SJSA1 (cell line): ENCODE data around the gene ACAP2. TPM values are rescaled to one million over a fixed set of nuclear protein-coding genes. Genes with fewer than 3 reads are reported as not detected.
"Not testable (repeated sequence)": the region's sequence is repeated elsewhere in the genome, so short reads cannot be mapped to it uniquely, and the experiment has no call there.

Experiments used
- DNase-seq, 2 experiments: peaks; one replicate each; pipeline ENCODE4 v3.0.0-alpha.2; 2015 to 2020; ENCODE audit warnings: low spot score in 2 of 2, low read depth in 1 of 2
- H3K27ac ChIP-seq: fragments of 250-450 bp; sonication (Bioruptor Pico); 2 replicates; pipeline ENCODE4 v1.5.1; 2020; ENCODE audit warnings: mild to moderate bottlenecking, moderate library complexity
- H3K27me3 ChIP-seq: fragments of 250-450 bp; sonication (Bioruptor Pico); replicated peaks from 2 replicates; pipeline ENCODE4 v1.5.1; 2020; ENCODE audit warnings: mild to moderate bottlenecking, moderate library complexity
- H3K36me3 ChIP-seq: fragments of 250-450 bp; sonication (Bioruptor Pico); 2 replicates; pipeline ENCODE4 v1.5.1; 2020; ENCODE audit warnings: mild to moderate bottlenecking
- H3K4me1 ChIP-seq: fragments of 250-450 bp; sonication (Bioruptor Pico); replicated peaks from 2 replicates; pipeline ENCODE4 v1.6.1; 2021; ENCODE audit warnings: mild to moderate bottlenecking
- H3K4me3 ChIP-seq: fragments of 250-450 bp; sonication (Bioruptor Pico); 2 replicates; pipeline ENCODE4 v1.5.1; 2020; ENCODE audit warnings: mild to moderate bottlenecking
- H3K9me3 ChIP-seq: fragments of 250-450 bp; sonication (Bioruptor Pico); replicated peaks from 2 replicates; pipeline ENCODE4 v1.5.1; 2020; ENCODE audit warnings: mild to moderate bottlenecking
- total RNA-seq: library from RNA; depleted of rRNA; stranded (reverse); fragments of >200 nt; shearing (Covaris generic); gene quantifications from 2 replicates; pipeline ENCODE4 v1.2.3, GENCODE V29; 2014

ACAP2 gene
- total RNA-seq, 1 experiment from 2014 or later, result 39.6 TPM

GRCh38 chr3:195337747-195338146 is 105.1 kb downstream of the ACAP2 start:
- no peak overlapping the region for H3K27ac ChIP-seq
- H3K36me3 ChIP-seq, result peaks cover 7% of the 10 kb centered on the region
- no peak overlapping the region for H3K4me3 ChIP-seq
- H3K27me3 ChIP-seq, result no peaks in the 10 kb centered on the region
- H3K9me3 ChIP-seq, result no peaks in the 10 kb centered on the region
- DNase-seq, result no peak
- no peaks in the 10 kb centered on the region for H3K4me1 ChIP-seq

GRCh38 chr3:195334967-195335366 is 107.9 kb downstream of the ACAP2 start:
- Histone ChIP-seq H3K36me3 (peaks cover 8% of the 10 kb centered on the region), H3K27ac (no peak overlapping the region), H3K27me3 (no peaks in the 10 kb centered on the region), H3K9me3 (no peaks in the 10 kb centered on the region), H3K4me3 (no peak overlapping the region), H3K4me1 (no peaks in the 10 kb centered on the region)
- no peak for DNase-seq

- Histone ChIP-seq H3K27me3 (no peaks in the 10 kb centered on the region), H3K9me3 (0 out of 2 replicates have a peak, but pooled peaks cover 2% of the 10 kb centered on the region), H3K27ac (no peak overlapping the region), H3K4me1 (no peaks in the 10 kb centered on the region), H3K36me3 (peaks cover 23% of the 10 kb centered on the region), H3K4me3 (no peak overlapping the region)
- DNase-seq, result no peak
These were observed 123.8 kb downstream of the ACAP2 start for GRCh38 chr3:195319060-195319459.

- H3K27ac ChIP-seq, result no peak overlapping the region
- no peak overlapping the region for H3K4me3 ChIP-seq
- H3K27me3 ChIP-seq, result no peaks in the 10 kb centered on the region
- no peak for DNase-seq
- H3K36me3 ChIP-seq, result no peaks in the 10 kb centered on the region
- no peaks in the 10 kb centered on the region for H3K9me3 ChIP-seq
- no peaks in the 10 kb centered on the region for H3K4me1 ChIP-seq
These were observed 130.1 kb downstream of the ACAP2 start for GRCh38 chr3:195312714-195313113.

- H3K27ac ChIP-seq, result no peak overlapping the region
- DNase-seq, result no peak
- H3K27me3 ChIP-seq, result no peaks in the 10 kb centered on the region
- H3K4me1 ChIP-seq, result peaks cover 3% of the 10 kb centered on the region
- H3K4me3 ChIP-seq, result no peak overlapping the region
- H3K36me3 ChIP-seq, result no peaks in the 10 kb centered on the region
- H3K9me3 ChIP-seq, result no peaks in the 10 kb centered on the region
These were observed 135.1 kb downstream of the ACAP2 start for GRCh38 chr3:195307711-195308110.

GRCh38 chr3:195306369-195306768 is 136.5 kb downstream of the ACAP2 start:
- Histone ChIP-seq H3K27me3 (no peaks in the 10 kb centered on the region), H3K27ac (no peak overlapping the region), H3K4me1 (peaks cover 14% of the 10 kb centered on the region), H3K36me3 (peaks cover 4% of the 10 kb centered on the region), H3K4me3 (no peak overlapping the region), H3K9me3 (no peaks in the 10 kb centered on the region)
- DNase-seq, result no peak

GRCh38 chr3:195302431-195302830 is 140.4 kb downstream of the ACAP2 start:
- Histone ChIP-seq H3K4me1 (peaks cover 14% of the 10 kb centered on the region), H3K27ac (no peak overlapping the region), H3K9me3 (no peaks in the 10 kb centered on the region), H3K27me3 (no peaks in the 10 kb centered on the region), H3K4me3 (no peak overlapping the region), H3K36me3 (peaks cover 16% of the 10 kb centered on the region)
- peak in 1 of 2 experiments; percentile 37 for DNase-seq

- H3K27me3 ChIP-seq, result no peaks in the 10 kb centered on the region
- H3K36me3 ChIP-seq, result peaks cover 31% of the 10 kb centered on the region
- H3K27ac ChIP-seq, result no peak overlapping the region
- H3K9me3 ChIP-seq, result no peaks in the 10 kb centered on the region
- H3K4me3 ChIP-seq, result no peak overlapping the region
- H3K4me1 ChIP-seq, result peaks cover 9% of the 10 kb centered on the region
- no peak for DNase-seq
These were observed 145.4 kb downstream of the ACAP2 start for GRCh38 chr3:195297446-195297845.

- H3K4me3 ChIP-seq, result no peak overlapping the region
- peaks cover 2% of the 10 kb centered on the region for H3K4me1 ChIP-seq
- no peaks in the 10 kb centered on the region for H3K9me3 ChIP-seq
- no peaks in the 10 kb centered on the region for H3K27me3 ChIP-seq
- H3K27ac ChIP-seq, result no peak overlapping the region
- peaks cover 29% of the 10 kb centered on the region for H3K36me3 ChIP-seq
- DNase-seq, result no peak
These were observed 146.2 kb downstream of the ACAP2 start for GRCh38 chr3:195296662-195297061.

GRCh38 chr3:195291121-195291520 is 151.7 kb downstream of the ACAP2 start:
- Histone ChIP-seq H3K36me3 (peaks cover 28% of the 10 kb centered on the region), H3K27ac (no peak overlapping the region), H3K4me1 (peaks cover 9% of the 10 kb centered on the region), H3K4me3 (no peak overlapping the region), H3K27me3 (no peaks in the 10 kb centered on the region), H3K9me3 (no peaks in the 10 kb centered on the region)
- DNase-seq, result no peak

GRCh38 chr3:195290643-195291042 is 152.2 kb downstream of the ACAP2 start:
- not testable (repeated sequence) for DNase-seq, H3K27ac ChIP-seq, H3K9me3 ChIP-seq, H3K4me3 ChIP-seq, H3K27me3 ChIP-seq
- Histone ChIP-seq H3K4me1 (peaks cover 14% of the 10 kb centered on the region), H3K36me3 (peaks cover 33% of the 10 kb centered on the region)

- H3K4me3 ChIP-seq, result no peak overlapping the region
- peak overlapping the region; percentile 47 for H3K27ac ChIP-seq
- no peaks in the 10 kb centered on the region for H3K9me3 ChIP-seq
- H3K4me1 ChIP-seq, result peaks cover 18% of the 10 kb centered on the region
- no peaks in the 10 kb centered on the region for H3K27me3 ChIP-seq
- H3K36me3 ChIP-seq, result peaks cover 37% of the 10 kb centered on the region
- peak in 1 of 2 experiments; percentile 35 for DNase-seq
These were observed 156.5 kb downstream of the ACAP2 start for GRCh38 chr3:195286115-195286872.

GRCh38 chr3:195285372-195285771 is 157.4 kb downstream of the ACAP2 start:
- no peaks in the 10 kb centered on the region for H3K9me3 ChIP-seq
- H3K4me3 ChIP-seq, result no peak overlapping the region
- H3K27me3 ChIP-seq, result no peaks in the 10 kb centered on the region
- peaks cover 18% of the 10 kb centered on the region for H3K4me1 ChIP-seq
- DNase-seq, result no peak
- peak overlapping the region; percentile 13; the same call in 1 of the 2 replicates for H3K27ac ChIP-seq
- H3K36me3 ChIP-seq, result peaks cover 36% of the 10 kb centered on the region

- DNase-seq, result no peak
- Histone ChIP-seq H3K27ac (no peak overlapping the region), H3K27me3 (no peaks in the 10 kb centered on the region), H3K36me3 (peaks cover 31% of the 10 kb centered on the region), H3K4me1 (peaks cover 18% of the 10 kb centered on the region), H3K9me3 (no peaks in the 10 kb centered on the region), H3K4me3 (no peak overlapping the region)
These were observed 158.0 kb downstream of the ACAP2 start for GRCh38 chr3:195284842-195285241.

- Histone ChIP-seq H3K4me1 (peaks cover 18% of the 10 kb centered on the region), H3K36me3 (peaks cover 29% of the 10 kb centered on the region), H3K27me3 (no peaks in the 10 kb centered on the region)
These were observed 159.9 kb downstream of the ACAP2 start for GRCh38 chr3:195282961-195283360.

More at GRCh38 chr3:195282961-195283360, 159.9 kb downstream of the ACAP2 start:
- DNase-seq, result no peak
- H3K27ac ChIP-seq, result no peak overlapping the region
- H3K9me3 ChIP-seq, result no peaks in the 10 kb centered on the region
- H3K4me3 ChIP-seq, result no peak overlapping the region
